NCI-H748 (cell line): ENCODE data around the gene SMIM24.
"Not testable (repeated sequence)": the region's sequence is repeated elsewhere in the genome, so short reads cannot be mapped to it uniquely, and the experiment has no call there.

Source experiments
- DNase-seq: peaks from one replicate; lab custom pipeline; 2025; ENCODE audit not compliant: unreplicated experiment; lab: John Stamatoyannopoulos, UW

SMIM24 gene

DNA sequence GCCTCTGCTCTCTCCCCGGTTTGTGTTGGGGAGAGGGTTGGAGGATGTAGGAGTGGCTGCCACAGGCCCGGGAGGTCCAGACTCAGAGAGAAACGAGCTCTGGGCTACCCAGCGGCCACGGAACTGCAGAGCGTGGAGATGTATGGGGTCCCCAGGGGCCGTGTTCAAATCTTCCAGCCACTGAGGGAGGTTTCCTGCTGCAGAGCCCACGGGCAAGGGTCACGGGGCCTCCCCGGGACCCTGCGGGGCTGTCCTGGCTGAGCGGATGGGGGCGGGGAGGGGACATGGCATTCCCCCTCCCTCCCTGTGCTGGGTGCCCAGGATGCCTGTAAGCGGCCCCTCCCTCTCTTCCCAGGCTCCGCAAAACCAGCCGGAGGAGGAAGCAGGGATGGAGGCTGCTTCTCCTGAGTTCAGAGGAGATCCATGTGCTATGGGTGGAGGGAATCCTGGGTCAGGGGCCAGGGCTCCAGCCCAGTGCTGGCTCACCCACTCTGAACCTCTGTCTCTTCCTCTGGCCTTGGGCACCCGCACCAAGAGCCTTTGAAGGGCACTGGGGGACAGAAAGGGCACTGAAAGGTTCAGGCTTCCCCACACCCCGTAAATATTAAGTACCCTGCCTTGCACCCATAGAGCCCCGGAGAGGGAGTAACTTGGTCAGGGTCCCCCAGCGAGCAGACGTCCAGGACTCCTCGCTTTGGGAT lies 22.6 kb downstream of the SMIM24 start:
- no peak for DNase-seq

DNA sequence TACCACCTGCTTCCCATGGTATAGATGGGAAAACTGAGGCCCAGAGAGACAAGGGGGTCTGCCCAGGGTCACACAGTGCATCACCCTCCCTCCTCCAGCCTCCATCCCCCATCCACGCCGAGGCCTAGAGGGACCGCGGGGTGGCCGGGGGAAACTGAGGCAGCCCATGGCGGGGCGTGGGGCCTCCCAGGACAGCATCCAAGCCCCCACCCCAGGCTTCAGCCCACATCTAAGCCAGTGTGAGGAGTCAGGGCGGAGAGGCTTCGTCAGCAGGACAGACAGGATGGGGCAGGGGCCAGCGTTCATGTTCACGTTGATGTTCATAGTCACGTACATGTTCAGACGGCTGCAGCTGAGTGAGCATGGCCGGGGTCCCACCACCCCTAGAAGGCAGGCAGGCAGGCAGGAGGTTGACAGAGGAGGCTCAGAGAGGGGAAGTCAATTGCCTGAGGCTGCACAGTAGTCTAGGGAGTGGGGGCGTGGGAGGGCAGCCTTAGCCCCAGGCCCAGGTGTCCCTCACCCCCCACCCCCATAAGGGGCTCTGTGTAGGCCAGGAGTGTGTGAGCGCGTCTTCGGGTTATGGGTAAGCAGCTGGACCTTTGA lies 23.3 kb downstream of the SMIM24 start:
- DNase-seq, result no peak

DNA sequence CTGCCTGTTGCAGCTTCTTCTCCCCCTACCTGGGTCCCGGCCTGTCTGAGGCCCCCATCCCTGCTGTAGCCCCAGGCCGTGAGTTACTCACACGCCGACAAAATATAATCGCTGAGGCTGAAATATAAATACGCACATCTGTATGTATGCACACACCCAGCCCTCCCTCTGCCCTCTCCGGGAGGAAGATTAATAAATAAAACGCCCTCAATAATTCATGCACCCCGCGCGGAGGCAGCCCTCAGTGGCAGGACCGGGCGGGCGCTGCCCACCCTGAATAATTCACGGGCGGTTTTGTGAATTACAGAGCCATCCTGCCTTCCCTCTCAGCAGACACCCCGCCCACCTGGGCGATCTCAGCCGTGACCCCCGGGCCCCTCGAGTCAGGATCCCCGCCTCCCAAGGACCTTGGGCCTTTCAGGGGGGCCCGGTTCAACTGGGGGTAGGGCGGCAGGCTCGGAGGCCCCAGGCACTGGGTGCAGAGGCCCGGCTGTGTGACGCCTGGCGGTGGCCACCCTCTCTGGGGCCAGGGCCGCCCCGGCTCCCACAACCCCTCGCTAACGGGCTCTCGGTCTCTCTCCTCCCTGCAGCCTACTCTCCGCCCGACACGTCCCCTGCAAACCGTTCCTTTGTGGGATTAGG lies 24.2 kb downstream of the SMIM24 start:
- no peak for DNase-seq

DNA sequence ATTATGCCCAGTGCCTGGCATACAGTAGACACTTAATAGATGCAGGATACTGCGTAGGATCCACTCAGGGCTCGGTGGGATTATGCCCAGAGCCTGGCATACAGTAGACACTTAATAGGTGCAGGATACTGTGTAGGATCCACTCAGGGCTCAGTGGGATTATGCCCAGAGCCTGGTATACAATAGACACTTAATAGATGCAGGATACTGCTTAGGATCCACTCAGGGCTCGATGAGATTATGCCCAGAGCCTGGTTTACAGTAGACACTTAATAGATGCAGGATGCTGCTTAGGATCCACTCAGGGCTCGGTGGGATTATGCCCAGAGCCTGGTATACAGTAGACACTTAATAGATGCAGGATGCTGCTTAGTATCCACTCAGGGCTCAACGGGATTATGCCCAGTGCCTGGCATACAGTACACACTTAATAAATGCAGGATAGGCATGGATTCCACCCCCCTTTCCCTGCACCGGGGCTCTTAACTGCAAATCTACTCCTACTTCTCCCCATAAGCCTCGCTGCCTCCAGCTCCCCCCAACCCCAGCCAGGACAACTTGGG lies 24.9 kb downstream of the SMIM24 start:
- DNase-seq, result no peak

- DNase-seq, result no peak
Observed at GRCh38 chr19:3454656-3455392, 25.5 kb downstream of the SMIM24 start.

DNA sequence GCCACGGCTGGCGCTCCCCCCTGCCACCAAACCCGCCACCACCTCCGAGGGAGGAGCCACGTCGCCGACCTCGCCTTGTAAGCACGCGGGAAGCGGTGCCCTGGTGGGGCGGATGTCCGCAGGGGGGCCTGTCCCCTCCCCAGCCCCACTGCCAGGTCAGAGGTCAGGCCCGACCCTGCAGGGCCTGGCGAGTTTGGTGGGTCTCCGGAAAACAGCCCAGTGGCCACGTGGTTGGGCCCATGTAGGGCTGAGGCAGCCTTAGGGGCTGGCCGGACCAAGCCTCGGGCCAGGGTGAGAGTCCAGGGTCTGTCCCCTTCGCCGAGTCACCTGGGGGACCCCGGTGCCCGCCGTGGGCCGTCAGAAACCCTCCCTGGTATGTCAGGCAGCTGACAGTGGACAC lies 26.5 kb downstream of the SMIM24 start:
- DNase-seq, result no peak

DNA sequence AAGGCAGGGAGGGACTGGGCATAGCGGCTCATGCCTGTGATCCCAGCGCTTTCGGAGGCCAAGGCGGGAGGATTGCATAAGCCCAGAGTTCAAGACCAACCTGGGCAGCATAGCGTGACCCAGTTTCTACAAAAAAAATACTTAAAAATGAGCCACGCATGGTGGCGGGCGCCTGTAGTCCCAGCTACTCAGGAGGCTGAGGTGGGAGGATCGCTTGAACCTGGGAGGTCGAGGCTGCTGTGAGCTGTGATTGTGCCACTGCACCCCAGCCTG lies 27.4 kb downstream of the SMIM24 start:
- DNase-seq, result not testable (repeated sequence)

GRCh38 chr19:3452171-3452941 lies 28.0 kb downstream of the SMIM24 start:
- DNase-seq, result no peak

DNA sequence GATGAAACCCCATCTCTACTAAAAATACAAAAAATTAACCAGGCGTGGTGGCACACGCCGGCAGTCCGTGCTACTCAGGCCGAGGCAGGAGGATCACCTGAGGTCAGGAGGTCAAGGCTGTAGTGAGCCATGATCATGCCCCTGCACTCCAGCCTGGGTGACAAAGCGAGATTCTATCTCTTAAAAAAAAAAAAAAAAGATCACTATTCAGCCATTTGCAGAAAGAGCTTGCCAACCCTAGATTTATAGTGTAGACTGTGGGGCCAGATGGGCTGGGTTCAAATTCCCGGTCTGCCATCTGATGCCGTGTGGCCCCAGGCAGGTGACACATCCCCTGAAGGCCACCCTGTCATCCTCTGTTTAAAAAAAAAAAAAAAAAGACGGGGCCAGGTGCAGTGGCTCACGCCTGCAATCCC lies 28.9 kb downstream of the SMIM24 start:
- no peak for DNase-seq

DNA sequence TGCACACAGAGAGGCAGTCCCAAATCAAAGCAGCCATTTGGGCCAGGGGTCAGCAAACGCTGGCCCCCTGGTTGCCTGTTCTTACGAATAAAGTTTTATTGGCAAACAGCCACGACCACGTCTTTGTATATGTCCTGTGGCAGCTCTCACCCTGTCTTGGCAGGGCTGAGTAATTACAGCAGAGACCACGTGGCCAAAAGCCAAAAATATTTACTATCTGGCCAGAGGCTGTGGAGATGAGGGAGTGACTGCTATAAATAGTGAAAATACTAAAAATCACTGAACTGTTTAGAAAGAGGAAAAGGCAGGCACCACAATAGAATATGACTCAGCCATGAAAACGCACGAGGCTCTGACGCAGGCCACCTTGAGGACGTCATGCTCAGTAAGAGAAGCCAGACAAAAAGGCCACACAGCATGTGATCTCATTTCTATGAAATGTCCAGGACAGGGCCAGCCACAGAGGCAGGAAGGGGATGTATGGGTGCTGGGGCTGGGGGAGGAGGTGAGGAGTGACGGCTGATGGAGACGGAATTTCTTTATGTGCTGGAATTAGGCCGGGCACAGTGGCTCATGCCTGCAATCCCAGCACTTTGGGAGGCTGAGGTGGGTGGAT lies 29.4 kb downstream of the SMIM24 start:
- no peak for DNase-seq

DNA sequence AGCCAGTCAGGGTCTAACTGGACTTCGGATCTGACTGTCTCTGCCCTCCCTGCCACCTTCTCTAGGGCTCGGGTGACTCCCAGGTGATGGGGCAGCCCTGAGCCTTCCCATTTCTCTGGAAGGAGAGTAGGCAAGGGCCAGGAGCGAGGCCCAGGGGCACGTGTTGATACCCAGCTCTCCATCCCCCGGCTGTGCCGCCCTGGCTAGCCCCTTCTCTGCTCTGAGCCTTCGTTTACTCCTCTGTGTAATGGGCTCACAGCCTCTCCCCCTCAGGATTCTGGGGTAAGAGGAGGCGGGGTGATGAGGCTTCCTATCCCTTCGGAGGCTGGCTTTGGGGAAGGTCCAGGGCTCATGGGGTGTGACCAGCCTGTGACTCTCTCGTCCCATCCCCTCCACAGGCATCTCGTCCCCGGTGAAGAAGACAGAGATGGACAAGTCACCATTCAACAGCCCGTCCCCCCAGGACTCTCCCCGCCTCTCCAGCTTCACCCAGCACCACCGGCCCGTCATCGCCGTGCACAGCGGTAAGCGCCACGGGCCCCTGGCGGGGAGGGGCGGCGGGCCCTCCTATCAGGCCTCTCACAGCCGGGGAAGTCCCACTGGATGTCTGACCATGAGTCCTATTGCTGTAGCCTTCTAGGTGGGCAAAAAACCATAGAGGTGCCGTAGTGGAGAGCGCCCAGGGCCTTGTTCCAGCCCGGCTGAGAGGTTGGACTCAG lies 31.6 kb downstream of the SMIM24 start:
- DNase-seq, result no peak

GRCh38 chr19:3446657-3447056 lies 33.7 kb downstream of the SMIM24 start:
- DNase-seq, result not testable (repeated sequence)

DNA sequence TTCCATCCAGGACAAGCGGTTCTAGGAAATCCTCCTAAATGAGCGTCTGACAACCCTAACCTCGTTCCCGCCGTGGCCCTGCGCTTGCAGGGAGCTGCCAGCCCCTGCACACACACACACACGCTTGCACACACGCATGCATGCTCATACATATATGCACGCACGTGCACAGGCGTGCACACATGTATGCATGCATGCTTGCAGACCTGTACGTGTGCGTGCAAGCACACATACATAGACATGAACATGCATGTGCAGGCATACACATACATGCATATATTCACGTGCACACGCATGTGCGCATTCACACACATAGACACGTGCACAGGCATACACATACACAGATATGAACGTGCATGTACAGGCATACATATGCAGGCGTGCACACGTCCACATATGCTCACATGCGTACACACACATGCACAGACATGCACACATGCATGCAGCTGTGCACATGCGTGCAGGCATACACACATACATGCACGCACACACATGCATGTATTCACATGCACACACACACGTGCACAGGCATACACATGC lies 35.6 kb downstream of the SMIM24 start:
- no peak for DNase-seq

- DNase-seq, result peak; percentile 83
Observed at GRCh38 chr19:3443840-3444694, 36.3 kb downstream of the SMIM24 start.

GRCh38 chr19:3442487-3443071 lies 37.7 kb downstream of the SMIM24 start:
- no peak for DNase-seq

GRCh38 chr19:3441986-3442329 lies 38.4 kb downstream of the SMIM24 start:
- no peak for DNase-seq

- no peak for DNase-seq
Observed at GRCh38 chr19:3441089-3441985, 39.0 kb downstream of the SMIM24 start.
